HepG2 (cell line): ENCODE measurements around the gene BPIFA1. TPM values are rescaled to one million over a fixed set of nuclear protein-coding genes. Genes with fewer than 3 reads are reported as not detected.

Experiments
- ARID3A ChIP-seq: IDR thresholded peaks from 2 replicates; pipeline ENCODE4 v1.6.1; 2012; ENCODE audit warnings: low read depth, low read length, improper control_type of control experiment
- BCL3 ChIP-seq: sonication (generic); formaldehyde crosslinking; IDR thresholded peaks from 2 replicates; pipeline ENCODE4 v1.5.1; 2020; ENCODE audit warnings: mild to moderate bottlenecking, missing genetic modification reagents, moderate library complexity
- DRAP1 ChIP-seq: IDR thresholded peaks from 2 replicates; pipeline ENCODE4 v1.6.1; 2016; ENCODE audit warnings: missing genetic modification reagents, missing compliant biosample characterization
- EP300 ChIP-seq, 3 experiments: sonication (generic) in 1 of 3; formaldehyde crosslinking in 1 of 3; IDR thresholded peaks; 2 replicates each; pipeline versions ENCODE4 v1.5.1 to v1.6.1; 2011 to 2020; ENCODE audit warnings: low read depth in 2 of 3, low read length in 2 of 3, borderline replicate concordance in 1 of 3, improper control_type of control experiment in 1 of 3, mild to moderate bottlenecking in 1 of 3, missing genetic modification reagents in 1 of 3, moderate library complexity in 1 of 3
- GABPA ChIP-seq, 2 experiments: IDR thresholded peaks; 2 replicates each; pipeline ENCODE4 v1.6.1; 2011 to 2016; ENCODE audit warnings: low read depth in 2 of 2, low read length in 1 of 2, missing biosample characterization in 1 of 2, missing genetic modification characterization in 1 of 2
- ISL2 ChIP-seq: sonication (generic); formaldehyde crosslinking; IDR thresholded peaks from 2 replicates; pipeline ENCODE4 v1.5.0; 2020; ENCODE audit warnings: missing genetic modification reagents
- KLF11 ChIP-seq: IDR thresholded peaks from 2 replicates; pipeline ENCODE4 v1.6.1; 2016; ENCODE audit warnings: missing compliant biosample characterization
- ZMYM3 ChIP-seq: sonication (generic); formaldehyde crosslinking; IDR thresholded peaks from 2 replicates; pipeline ENCODE4 v1.5.1; 2020; ENCODE audit warnings: mild to moderate bottlenecking, missing genetic modification reagents
- ZNF274 ChIP-seq: sonication (generic); formaldehyde crosslinking; IDR thresholded peaks from 2 replicates; pipeline ENCODE4 v1.5.1; 2020; ENCODE audit warnings: mild to moderate bottlenecking, missing genetic modification reagents
- ZNF335 ChIP-seq: sonication (generic); formaldehyde crosslinking; IDR thresholded peaks from 2 replicates; pipeline ENCODE4 v1.4.0; 2020; ENCODE audit warnings: missing genetic modification reagents
- ZNF350 ChIP-seq: sonication (generic); formaldehyde crosslinking; IDR thresholded peaks from 2 replicates; pipeline ENCODE4 v1.4.0; 2020; ENCODE audit warnings: mild to moderate bottlenecking, low read depth, missing genetic modification reagents, borderline replicate concordance
- ZNF598 ChIP-seq: sonication (generic); formaldehyde crosslinking; IDR thresholded peaks from 2 replicates; pipeline ENCODE4 v1.5.1; 2020; ENCODE audit warnings: mild to moderate bottlenecking, missing genetic modification reagents, borderline replicate concordance
- ZNF609 ChIP-seq: sonication (generic); formaldehyde crosslinking; IDR thresholded peaks from 2 replicates; pipeline ENCODE4 v1.4.0; 2020; ENCODE audit warnings: mild to moderate bottlenecking, missing genetic modification reagents, borderline replicate concordance
- ZNF772 ChIP-seq: sonication (generic); formaldehyde crosslinking; IDR thresholded peaks from 2 replicates; pipeline ENCODE4 v1.5.0; 2020; ENCODE audit warnings: mild to moderate bottlenecking, missing genetic modification reagents
- ZNF841 ChIP-seq: sonication (generic); formaldehyde crosslinking; IDR thresholded peaks from 2 replicates; pipeline ENCODE4 v1.8.1; 2023; ENCODE audit warnings: missing genetic modification reagents, borderline replicate concordance
- ZSCAN5A ChIP-seq: sonication (generic); formaldehyde crosslinking; IDR thresholded peaks from 2 replicates; pipeline ENCODE4 v1.8.0; 2022; ENCODE audit warnings: mild to moderate bottlenecking, missing genetic modification reagents, borderline replicate concordance
- polyA plus RNA-seq, 8 experiments: library from polyadenylated mRNA; depleted of rRNA in 3 of 8; stranded (reverse) in 7 of 8; unstranded in 1 of 8; fragments of >200 nt; fragmentation: Illumina TruSeq in 4 of 8; extraction: Trizol in 4 of 8; gene quantifications; 2 replicates each; pipeline versions ENCODE4 v1.2.1 to v1.2.3, GENCODE V29; 2011 to 2016; ENCODE audit warnings: low read depth in 4 of 8, missing spikeins in 1 of 8, mixed read lengths in 1 of 8; ENCODE audit not compliant: insufficient read depth in 1 of 8
- total RNA-seq, 5 experiments: library from RNA; depleted of rRNA; stranded (reverse); fragments of >200 nt; fragmentation: Illumina TruSeq; extraction: Trizol; gene quantifications; 2 replicates each; pipeline ENCODE4 v1.2.3, GENCODE V29; 2016; ENCODE audit warnings: low read depth in 1 of 5

BPIFA1 gene
- total and polyA plus RNA-seq, 2 of the 13 experiments (the other 11 are each of a cell fraction or from before 2014, with no cell fraction given), result not detected

- 0 out of 2 replicates have a peak, but pooled peaks have one; percentile 51 for TF ChIP-seq ZNF274
- peak; percentile 76 for TF ChIP-seq ZNF350 (CRISPR knock-in tag)
- peak; percentile 76; the same call in 1 of the 2 replicates for TF ChIP-seq ZNF772 (CRISPR knock-in tag)
- TF ChIP-seq ZSCAN5A (CRISPR knock-in tag), result no peak
- peak; percentile 31; the same call in 1 of the 2 replicates for TF ChIP-seq DRAP1
- no peak for TF ChIP-seq ARID3A
- no peak; the same call in 1 of the 2 replicates for TF ChIP-seq ZNF609 (CRISPR knock-in tag)
- TF ChIP-seq ZMYM3 (CRISPR knock-in tag), result peak; percentile 66
- TF ChIP-seq EP300 (IDR thresholded peaks at IDR 0.05; ENCODE audit: low read depth in 2 of 2, low read length in 2 of 2), result peak in 1 of 2 experiments; percentile 80; a peak in 2 of 4 replicates
- TF ChIP-seq EP300 (CRISPR knock-in tag; IDR thresholded peaks at IDR 0.05; ENCODE audit: borderline replicate concordance), result peak; percentile 27; the same call in 1 of the 2 replicates
- peak; percentile 87; the same call in 1 of the 2 replicates for TF ChIP-seq ZNF598 (CRISPR knock-in tag)
- peak; percentile 38; the same call in 1 of the 2 replicates for TF ChIP-seq KLF11
- TF ChIP-seq BCL3, result peak; percentile 31; the same call in 1 of the 2 replicates
- no peak; the same call in 1 of the 2 replicates for TF ChIP-seq ISL2 (CRISPR knock-in tag)
- peak; percentile 69; the same call in 1 of the 2 replicates for TF ChIP-seq ZNF335 (CRISPR knock-in tag)
- TF ChIP-seq ZNF841, result no peak
- no peak for TF ChIP-seq GABPA (IDR thresholded peaks at IDR 0.05; ENCODE audit: low read depth, low read length)
- TF ChIP-seq GABPA (CRISPR knock-in tag; IDR thresholded peaks at IDR 0.05; ENCODE audit: low read depth), result peak; percentile 68
These were observed 44.3 kb downstream of the BPIFA1 start (continued) for GRCh38 chr20:33280000-33280680.
